AG09319 (cell line): ENCODE results near the gene BIRC7.

ENCODE experiments used
- DNase-seq: peaks from one replicate; pipeline ENCODE4 v3.0.0-alpha.2; 2010; ENCODE audit warnings: low read depth; ENCODE audit errors: extremely low read depth
- TF ChIP-seq, protein P1 (sequence below): IDR thresholded peaks from 2 replicates; pipeline ENCODE4 v1.5.1; 2011; ENCODE audit warnings: low read depth, mild to moderate bottlenecking, inconsistent platforms, low read length, moderate library complexity

BIRC7 gene

GRCh38 chr20:63289311-63290135 is 53.8 kb downstream of the BIRC7 start:
- no peak for DNase-seq
- TF ChIP-seq, protein P1, sequence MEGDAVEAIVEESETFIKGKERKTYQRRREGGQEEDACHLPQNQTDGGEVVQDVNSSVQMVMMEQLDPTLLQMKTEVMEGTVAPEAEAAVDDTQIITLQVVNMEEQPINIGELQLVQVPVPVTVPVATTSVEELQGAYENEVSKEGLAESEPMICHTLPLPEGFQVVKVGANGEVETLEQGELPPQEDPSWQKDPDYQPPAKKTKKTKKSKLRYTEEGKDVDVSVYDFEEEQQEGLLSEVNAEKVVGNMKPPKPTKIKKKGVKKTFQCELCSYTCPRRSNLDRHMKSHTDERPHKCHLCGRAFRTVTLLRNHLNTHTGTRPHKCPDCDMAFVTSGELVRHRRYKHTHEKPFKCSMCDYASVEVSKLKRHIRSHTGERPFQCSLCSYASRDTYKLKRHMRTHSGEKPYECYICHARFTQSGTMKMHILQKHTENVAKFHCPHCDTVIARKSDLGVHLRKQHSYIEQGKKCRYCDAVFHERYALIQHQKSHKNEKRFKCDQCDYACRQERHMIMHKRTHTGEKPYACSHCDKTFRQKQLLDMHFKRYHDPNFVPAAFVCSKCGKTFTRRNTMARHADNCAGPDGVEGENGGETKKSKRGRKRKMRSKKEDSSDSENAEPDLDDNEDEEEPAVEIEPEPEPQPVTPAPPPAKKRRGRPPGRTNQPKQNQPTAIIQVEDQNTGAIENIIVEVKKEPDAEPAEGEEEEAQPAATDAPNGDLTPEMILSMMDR: no peak
